DOHH2 (cell line): ENCODE results near the gene GIGYF1.

Experiments
- H3F3A ChIP-seq: fragments of 200-600 bp; sonication (generic), shearing (Covaris generic); 2 replicates; pipeline ENCODE4 v1.6.0; 2016; ENCODE audit warnings: antibody characterized with exemption, mild to moderate bottlenecking; ENCODE audit not compliant: control insufficient read depth, insufficient read depth
- H3K27ac ChIP-seq: fragments of 200-600 bp; sonication (generic); 2 replicates; pipeline ENCODE4 v1.5.1; 2014; ENCODE audit warnings: low read depth, mild to moderate bottlenecking, low read length, moderate library complexity
- H3K27me3 ChIP-seq: fragments of 200-600 bp; sonication (generic); 2 replicates; pipeline ENCODE4 v1.6.1; 2014; ENCODE audit warnings: mild to moderate bottlenecking, low read length, mixed read lengths; ENCODE audit not compliant: control insufficient read depth
- H3K36me3 ChIP-seq: fragments of 200-600 bp; sonication (generic); 2 replicates; pipeline ENCODE4 v1.6.1; 2014; ENCODE audit warnings: mild to moderate bottlenecking, low read length, moderate library complexity, mixed read lengths; ENCODE audit not compliant: control insufficient read depth
- H3K4me1 ChIP-seq: fragments of 200-600 bp; sonication (generic); 2 replicates; pipeline ENCODE4 v1.6.1; 2014; ENCODE audit warnings: mild to moderate bottlenecking, low read length, mixed read lengths; ENCODE audit not compliant: control insufficient read depth
- H3K4me2 ChIP-seq: fragments of 200-600 bp; sonication (generic); 2 replicates; pipeline ENCODE4 v1.6.0; 2014; ENCODE audit warnings: mild to moderate bottlenecking, low read length, moderate library complexity
- H3K4me3 ChIP-seq: fragments of 200-600 bp; sonication (generic); 2 replicates; pipeline ENCODE4 v1.5.1; 2014; ENCODE audit warnings: mild to moderate bottlenecking, low read length, mixed read lengths
- H3K79me2 ChIP-seq: fragments of 200-600 bp; sonication (generic); 2 replicates; pipeline ENCODE4 v1.6.1; 2014; ENCODE audit warnings: mild to moderate bottlenecking, low read length, mixed read lengths; ENCODE audit not compliant: control insufficient read depth
- H3K9me2 ChIP-seq: fragments of 200-600 bp; sonication (generic); replicated peaks from 2 replicates; pipeline ENCODE4 v1.6.1; 2014; ENCODE audit warnings: mild to moderate bottlenecking, low read length, mixed read lengths; ENCODE audit not compliant: control insufficient read depth
- H3K9me3 ChIP-seq: fragments of 200-600 bp; sonication (generic); 2 replicates; pipeline ENCODE4 v1.6.1; 2014; ENCODE audit warnings: antibody characterized with exemption, low read length, mixed read lengths; ENCODE audit not compliant: control insufficient read depth, insufficient read depth
- H4K20me1 ChIP-seq: fragments of 200-600 bp; sonication (generic); 2 replicates; pipeline ENCODE4 v1.6.0; 2014; ENCODE audit warnings: low read depth, mild to moderate bottlenecking, antibody characterized with exemption, low read length, moderate library complexity; ENCODE audit not compliant: control insufficient read depth, insufficient read depth
- CTCF ChIP-seq: fragments of 200-600 bp; sonication (generic); IDR thresholded peaks from one replicate; pipeline ENCODE4 v1.5.1; 2014; ENCODE audit warnings: antibody characterized with exemption, mild to moderate bottlenecking, low read depth, low read length; ENCODE audit not compliant: poor library complexity, severe bottlenecking
- EZH2phosphoT487 ChIP-seq: fragments of 200-600 bp; sonication (generic); IDR thresholded peaks from 2 replicates; pipeline ENCODE4 v1.6.1; 2017; ENCODE audit warnings: borderline replicate concordance, mild to moderate bottlenecking, antibody characterized with exemption, low read length, moderate library complexity, mixed read lengths

The GIGYF1 gene

GRCh38 chr7:100684534-100685042 is 9.5 kb downstream of the GIGYF1 start:
- Histone ChIP-seq H3K27ac (no peak overlapping the region), H3K4me1 (0 out of 2 replicates have a peak, but pooled peaks cover 1% of the 10 kb centered on the region), H4K20me1 (peaks cover 17% of the 10 kb centered on the region), H3K4me2 (no peak overlapping the region), H3K79me2 (peaks cover 21% of the 10 kb centered on the region), H3K27me3 (no peaks in the 10 kb centered on the region), H3K9me3 (no peaks in the 10 kb centered on the region), H3K9me2 (no peaks in the 10 kb centered on the region), H3F3A (peaks cover 15% of the 10 kb centered on the region), H3K4me3 (no peak overlapping the region), H3K36me3 (peaks cover 98% of the 10 kb centered on the region)
- TF ChIP-seq CTCF (no peak), EZH2phosphoT487 (no peak)

DNA sequence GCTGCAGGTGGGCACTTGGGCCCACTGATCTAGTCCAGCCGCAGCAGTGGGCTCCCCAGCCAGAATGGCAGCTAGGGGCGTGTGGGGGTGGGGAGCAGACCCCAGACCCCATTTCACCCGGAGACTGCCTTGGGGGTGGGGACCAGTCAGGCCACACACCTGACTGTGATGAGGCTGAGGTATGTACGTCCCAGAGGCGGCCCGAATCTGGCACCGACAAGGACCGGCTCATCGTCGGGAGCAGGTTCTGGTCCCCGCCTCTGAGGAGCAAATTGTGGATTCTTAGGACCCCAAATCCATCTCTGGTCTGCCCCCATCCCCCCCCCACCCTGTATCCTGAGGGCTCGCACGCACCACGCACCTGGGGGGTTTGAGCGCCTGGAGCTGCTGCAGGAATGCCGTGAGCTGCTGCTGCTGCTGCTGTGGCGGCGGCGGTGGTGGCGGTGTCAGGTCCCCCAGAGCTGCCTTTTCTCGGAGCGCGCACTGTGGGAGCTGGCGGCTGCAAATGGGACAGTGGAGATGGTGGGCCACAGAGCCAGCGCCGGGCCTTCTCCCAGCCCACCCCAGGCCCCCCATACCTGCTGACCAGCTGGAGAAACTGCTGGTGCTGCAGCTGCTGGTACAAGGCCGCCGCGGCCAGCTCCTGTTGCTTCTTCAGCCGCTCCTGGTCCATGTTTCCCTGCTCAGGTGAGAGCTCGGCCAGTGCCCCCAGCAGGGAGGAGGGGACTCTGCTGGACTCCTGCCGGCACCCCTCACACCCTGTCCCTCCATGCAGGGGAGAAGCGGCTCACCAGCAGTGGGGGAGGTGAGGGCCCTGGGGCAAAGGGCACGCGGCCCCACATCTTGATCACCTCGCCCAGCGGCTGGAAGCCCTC is 10.2 kb downstream of the GIGYF1 start:
- Histone ChIP-seq H3K4me3 (no peak overlapping the region), H4K20me1 (peaks cover 11% of the 10 kb centered on the region), H3K4me1 (no peaks in the 10 kb centered on the region), H3K36me3 (peaks cover 97% of the 10 kb centered on the region), H3F3A (peaks cover 15% of the 10 kb centered on the region), H3K9me3 (no peaks in the 10 kb centered on the region), H3K4me2 (no peak overlapping the region), H3K27me3 (no peaks in the 10 kb centered on the region), H3K9me2 (no peaks in the 10 kb centered on the region), H3K79me2 (peaks cover 14% of the 10 kb centered on the region), H3K27ac (no peak overlapping the region)
- TF ChIP-seq EZH2phosphoT487 (no peak), CTCF (no peak)

DNA sequence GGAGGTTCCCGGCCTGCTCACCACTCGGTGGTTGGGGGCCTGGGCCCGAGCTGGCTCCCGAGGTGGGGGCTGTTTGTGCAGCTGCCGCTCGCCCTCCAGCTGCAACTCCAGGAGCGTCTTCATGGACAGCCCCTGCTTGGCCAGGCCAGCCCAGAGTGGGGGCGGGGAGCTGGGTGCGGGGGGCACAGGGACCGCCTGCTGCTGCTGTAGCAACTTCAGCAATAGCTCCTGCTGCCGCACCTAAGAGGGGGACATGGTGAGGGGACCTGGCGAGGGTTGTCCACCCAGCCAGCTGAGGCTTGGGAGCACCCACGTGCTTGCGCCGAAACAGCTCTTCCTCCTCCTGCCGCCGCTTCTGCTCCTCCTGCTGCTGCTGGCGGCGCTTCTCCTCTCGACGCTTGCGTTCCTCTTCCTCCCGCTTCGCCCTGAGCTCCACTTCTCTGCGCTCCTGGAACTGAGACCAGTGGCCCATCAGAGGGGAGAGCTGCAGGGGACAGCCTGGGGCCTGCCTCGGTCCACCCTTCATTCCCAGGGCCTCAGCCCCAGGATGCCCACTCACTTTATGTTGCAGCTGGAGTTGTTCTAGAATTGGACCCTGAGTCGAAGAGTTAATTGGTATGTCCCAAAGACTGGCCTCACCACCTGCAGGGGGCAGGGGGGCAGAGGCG is 10.9 kb downstream of the GIGYF1 start:
- Histone ChIP-seq H3K36me3 (peaks cover 96% of the 10 kb centered on the region), H3K9me3 (no peaks in the 10 kb centered on the region), H3K4me2 (no peak overlapping the region), H4K20me1 (peaks cover 3% of the 10 kb centered on the region; the same call in 1 of the 2 replicates), H3K27me3 (no peaks in the 10 kb centered on the region), H3K4me3 (no peak overlapping the region), H3K79me2 (peaks cover 7% of the 10 kb centered on the region), H3K9me2 (no peaks in the 10 kb centered on the region), H3F3A (peaks cover 15% of the 10 kb centered on the region), H3K4me1 (no peaks in the 10 kb centered on the region), H3K27ac (no peak overlapping the region)
- TF ChIP-seq CTCF = no peak
- TF ChIP-seq EZH2phosphoT487 = no peak
